Mesendoderm (in vitro differentiated cells): ENCODE results near the gene GREB1L.

Experiments
- DNase-seq: peaks from one replicate; pipeline ENCODE4 v3.0.0; 2013
- H2AK5ac ChIP-seq: 2 replicates; pipeline ENCODE4 v1.6.1; 2013; ENCODE audit warnings: low read length, inconsistent platforms
- H2BK120ac ChIP-seq: 2 replicates; pipeline ENCODE4 v1.6.1; 2013; ENCODE audit warnings: low read depth, mild to moderate bottlenecking, low read length, moderate library complexity, mixed read lengths
- H2BK15ac ChIP-seq: replicated peaks from 2 replicates; pipeline ENCODE4 v1.6.1; 2013; ENCODE audit warnings: low read depth, mild to moderate bottlenecking, moderate library complexity
- H2BK5ac ChIP-seq: 2 replicates; pipeline ENCODE4 v1.6.1; 2013; ENCODE audit warnings: low read length, inconsistent platforms
- H3K18ac ChIP-seq: 2 replicates; pipeline ENCODE4 v1.6.1; 2013; ENCODE audit warnings: mild to moderate bottlenecking, low read length, mixed read lengths
- H3K23ac ChIP-seq: one replicate; pipeline ENCODE4 v1.6.1; 2013; ENCODE audit warnings: low read length
- H3K27ac ChIP-seq: 2 replicates; pipeline ENCODE4 v1.5.1; 2013; ENCODE audit warnings: low read depth, mild to moderate bottlenecking, inconsistent platforms, low read length, moderate library complexity
- H3K27me3 ChIP-seq: 2 replicates; pipeline ENCODE4 v1.6.1; 2013; ENCODE audit warnings: low read length, control low read depth, mild to moderate bottlenecking, inconsistent platforms; ENCODE audit not compliant: insufficient read depth, poor library complexity
- H3K36me3 ChIP-seq: 2 replicates; pipeline ENCODE4 v1.6.1; 2013; ENCODE audit warnings: low read length, inconsistent platforms; ENCODE audit not compliant: control insufficient read depth, insufficient read depth
- H3K4ac ChIP-seq: one replicate; pipeline ENCODE4 v1.6.1; 2013; ENCODE audit warnings: low read depth, mild to moderate bottlenecking, low read length, moderate library complexity
- H3K4me1 ChIP-seq: 2 replicates; pipeline ENCODE4 v1.6.1; 2013; ENCODE audit warnings: low read depth, low read length, inconsistent platforms; ENCODE audit not compliant: control insufficient read depth
- H3K4me2 ChIP-seq: 2 replicates; pipeline ENCODE4 v1.6.1; 2013; ENCODE audit warnings: low read length
- H3K4me3 ChIP-seq: 2 replicates; pipeline ENCODE4 v1.5.1; 2013; ENCODE audit warnings: mild to moderate bottlenecking, low read length
- H3K56ac ChIP-seq: one replicate; pipeline ENCODE4 v1.6.1; 2013; ENCODE audit warnings: low read length
- H3K79me1 ChIP-seq: 2 replicates; pipeline ENCODE4 v1.6.1; 2013; ENCODE audit warnings: low read length, inconsistent platforms
- H3K79me2 ChIP-seq: 2 replicates; pipeline ENCODE4 v1.6.1; 2013; ENCODE audit warnings: mild to moderate bottlenecking, low read length; ENCODE audit not compliant: control insufficient read depth, insufficient read depth
- H3K9ac ChIP-seq: 2 replicates; pipeline ENCODE4 v1.6.1; 2013; ENCODE audit warnings: low read length, inconsistent platforms
- H4K5ac ChIP-seq: one replicate; pipeline ENCODE4 v1.6.1; 2013; ENCODE audit warnings: low read length
- H4K8ac ChIP-seq: one replicate; pipeline ENCODE4 v1.6.1; 2013; ENCODE audit warnings: low read depth, mild to moderate bottlenecking, control low read depth, low read length, moderate library complexity
- WGBS: extraction: QIAGEN DNeasy Blood & Tissue Kit; methylation state at CpG from one replicate; pipeline ENCODE4 v1.1.7; 2013; ENCODE audit warnings: low lambda C conversion rate, missing lambda C conversion rate; ENCODE audit not compliant: insufficient coverage; ENCODE audit errors: extremely low coverage; 5-methylcytosine and 5-hydroxymethylcytosine counted together

GREB1L gene

DNA sequence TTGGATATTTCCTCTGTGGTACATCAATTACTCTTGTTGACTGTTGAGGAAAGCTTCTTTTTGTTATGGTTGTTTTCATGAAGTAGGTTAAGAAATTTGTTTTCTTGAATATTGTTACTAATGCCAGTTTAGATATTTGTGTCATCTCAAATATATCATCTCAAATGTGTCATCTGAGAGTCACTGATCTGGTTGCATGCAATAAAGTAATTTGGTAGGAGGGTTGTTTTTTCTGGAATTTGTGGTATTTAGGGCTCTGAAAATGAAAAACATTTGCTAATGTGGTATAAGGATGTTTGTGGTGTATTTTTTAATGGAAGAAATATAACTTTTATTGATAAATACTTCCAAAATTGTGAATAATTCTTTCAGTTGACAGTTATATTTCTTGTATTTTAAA, 117.7 kb downstream of the GREB1L start:
- no peaks in the 10 kb centered on the region for H3K36me3 ChIP-seq
- H3K79me2 ChIP-seq, result no peaks in the 10 kb centered on the region
- no peaks in the 10 kb centered on the region for H3K4me1 ChIP-seq
- no peak overlapping the region for H2AK5ac ChIP-seq
- DNase-seq, result no peak
- H2BK5ac ChIP-seq, result no peak overlapping the region
- no peak overlapping the region for H2BK120ac ChIP-seq
- no peak overlapping the region for H4K5ac ChIP-seq
- no peak overlapping the region for H4K8ac ChIP-seq
- no peak overlapping the region for H3K18ac ChIP-seq
- no peak overlapping the region for H2BK15ac ChIP-seq
- no peak overlapping the region for H3K4me2 ChIP-seq
- H3K27me3 ChIP-seq, result no peaks in the 10 kb centered on the region
- no peak overlapping the region for H3K4ac ChIP-seq
- H3K4me3 ChIP-seq, result no peak overlapping the region
- H3K9ac ChIP-seq, result no peak overlapping the region
- H3K56ac ChIP-seq, result no peak overlapping the region
- no peak overlapping the region for H3K23ac ChIP-seq
- H3K79me1 ChIP-seq, result no peaks in the 10 kb centered on the region
- no peak overlapping the region for H3K27ac ChIP-seq

DNA sequence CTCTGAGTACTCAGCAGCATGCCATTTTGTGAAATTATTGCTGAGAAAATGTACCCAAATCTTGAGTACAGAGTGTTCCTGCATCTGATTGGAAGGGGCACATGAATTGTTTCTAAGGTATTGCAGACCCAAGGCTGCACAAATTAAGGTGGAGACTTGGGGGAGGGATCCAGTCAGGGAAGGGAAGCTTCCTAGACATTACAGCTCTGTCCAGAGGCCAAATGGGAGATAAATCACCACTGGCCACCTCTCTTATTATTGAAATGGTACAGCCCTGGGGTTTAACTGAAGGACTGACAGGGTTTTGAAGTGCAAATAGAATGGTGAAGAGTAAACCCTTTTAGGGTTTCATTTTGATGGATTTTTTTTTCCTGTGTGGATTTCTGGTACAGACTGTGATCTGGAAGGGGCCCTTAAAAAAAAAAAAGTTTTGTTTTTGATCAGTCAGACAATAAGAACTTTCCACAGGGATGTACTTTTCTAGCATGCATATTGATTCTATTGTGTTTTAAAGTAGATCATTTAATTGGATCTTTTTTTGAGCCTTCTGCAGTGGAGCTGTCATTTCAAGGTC, 119.4 kb downstream of the GREB1L start:
- no peak overlapping the region for H3K23ac ChIP-seq
- H3K4me2 ChIP-seq, result no peak overlapping the region
- H3K79me2 ChIP-seq, result no peaks in the 10 kb centered on the region
- no peak overlapping the region for H3K4ac ChIP-seq
- no peak overlapping the region for H2BK15ac ChIP-seq
- no peak overlapping the region for H4K5ac ChIP-seq
- DNase-seq, result no peak
- H3K9ac ChIP-seq, result no peak overlapping the region
- no peak overlapping the region for H2BK5ac ChIP-seq
- no peaks in the 10 kb centered on the region for H3K27me3 ChIP-seq
- no peak overlapping the region for H3K27ac ChIP-seq
- no peak overlapping the region for H4K8ac ChIP-seq
- H3K4me1 ChIP-seq, result no peaks in the 10 kb centered on the region
- no peak overlapping the region for H3K56ac ChIP-seq
- no peak overlapping the region for H3K4me3 ChIP-seq
- H2AK5ac ChIP-seq, result no peak overlapping the region
- H3K36me3 ChIP-seq, result no peaks in the 10 kb centered on the region
- H3K79me1 ChIP-seq, result no peaks in the 10 kb centered on the region
- no peak overlapping the region for H2BK120ac ChIP-seq
- no peak overlapping the region for H3K18ac ChIP-seq

GRCh38 chr18:21362831-21363230, 120.8 kb downstream of the GREB1L start:
- WGBS, result no CpG with 5 or more reads among the region's 1 CpG
- no peak for DNase-seq
- no peak overlapping the region for H2BK5ac ChIP-seq

GRCh38 chr18:21363348-21363747, 121.3 kb downstream of the GREB1L start:
- no peak overlapping the region for H3K4ac ChIP-seq
- H3K27me3 ChIP-seq, result no peaks in the 10 kb centered on the region
- H3K4me1 ChIP-seq, result no peaks in the 10 kb centered on the region
- no peak overlapping the region for H4K8ac ChIP-seq
- H2BK5ac ChIP-seq, result no peak overlapping the region
- no peak overlapping the region for H3K56ac ChIP-seq
- H3K79me2 ChIP-seq, result no peaks in the 10 kb centered on the region
- no peak overlapping the region for H2BK120ac ChIP-seq
- no peak overlapping the region for H3K23ac ChIP-seq
- no peaks in the 10 kb centered on the region for H3K79me1 ChIP-seq
- no peak overlapping the region for H2BK15ac ChIP-seq
- H3K36me3 ChIP-seq, result no peaks in the 10 kb centered on the region
- H3K9ac ChIP-seq, result no peak overlapping the region
- no peak overlapping the region for H3K18ac ChIP-seq
- no peak overlapping the region for H4K5ac ChIP-seq
- H3K27ac ChIP-seq, result no peak overlapping the region
- no peak overlapping the region for H2AK5ac ChIP-seq
- peak; percentile 27 for DNase-seq
- H3K4me2 ChIP-seq, result no peak overlapping the region
- H3K4me3 ChIP-seq, result no peak overlapping the region
- WGBS, result no CpG with 5 or more reads among the region's 1 CpG

More at GRCh38 chr18:21362831-21363230, 120.8 kb downstream of the GREB1L start:
- Histone ChIP-seq H3K27ac (no peak overlapping the region), H4K5ac (no peak overlapping the region), H3K23ac (no peak overlapping the region), H3K79me2 (no peaks in the 10 kb centered on the region), H3K4me1 (no peaks in the 10 kb centered on the region), H4K8ac (no peak overlapping the region), H3K18ac (no peak overlapping the region), H3K4me3 (no peak overlapping the region), H3K27me3 (no peaks in the 10 kb centered on the region), H3K79me1 (no peaks in the 10 kb centered on the region), H2BK15ac (no peak overlapping the region), H3K56ac (no peak overlapping the region), H2BK120ac (no peak overlapping the region), H3K4ac (no peak overlapping the region), H2AK5ac (no peak overlapping the region), H3K9ac (no peak overlapping the region), H3K4me2 (no peak overlapping the region), H3K36me3 (no peaks in the 10 kb centered on the region)

GRCh38 chr18:21364471-21364870, 122.4 kb downstream of the GREB1L start:
- no CpG with 5 or more reads among the region's 2 CpGs for WGBS
- Histone ChIP-seq H3K56ac (no peak overlapping the region), H3K4me2 (no peak overlapping the region), H3K23ac (no peak overlapping the region), H3K4me1 (no peaks in the 10 kb centered on the region), H2BK5ac (no peak overlapping the region), H4K8ac (no peak overlapping the region), H3K9ac (no peak overlapping the region), H2BK120ac (no peak overlapping the region), H3K4me3 (no peak overlapping the region), H3K27me3 (no peaks in the 10 kb centered on the region), H3K79me2 (no peaks in the 10 kb centered on the region), H2BK15ac (no peak overlapping the region), H3K79me1 (no peaks in the 10 kb centered on the region), H2AK5ac (no peak overlapping the region), H3K18ac (no peak overlapping the region), H4K5ac (no peak overlapping the region), H3K27ac (no peak overlapping the region), H3K36me3 (no peaks in the 10 kb centered on the region), H3K4ac (no peak overlapping the region)
- DNase-seq, result no peak

- no peak overlapping the region for H4K5ac ChIP-seq
- DNase-seq, result no peak
- H3K27ac ChIP-seq, result no peak overlapping the region
- H3K56ac ChIP-seq, result no peak overlapping the region
- no peaks in the 10 kb centered on the region for H3K79me1 ChIP-seq
- H3K23ac ChIP-seq, result no peak overlapping the region
- H3K18ac ChIP-seq, result no peak overlapping the region
- no peaks in the 10 kb centered on the region for H3K4me1 ChIP-seq
- H3K79me2 ChIP-seq, result no peaks in the 10 kb centered on the region
- no peak overlapping the region for H2BK120ac ChIP-seq
- no peak overlapping the region for H3K4me3 ChIP-seq
- no peak overlapping the region for H4K8ac ChIP-seq
- H3K4me2 ChIP-seq, result no peak overlapping the region
- H3K27me3 ChIP-seq, result no peaks in the 10 kb centered on the region
- H3K36me3 ChIP-seq, result no peaks in the 10 kb centered on the region
- no peak overlapping the region for H3K4ac ChIP-seq
- H2AK5ac ChIP-seq, result no peak overlapping the region
- H2BK15ac ChIP-seq, result no peak overlapping the region
- no peak overlapping the region for H2BK5ac ChIP-seq
- no peak overlapping the region for H3K9ac ChIP-seq
- WGBS, result no CpG with 5 or more reads among the region's 2 CpGs
Measured at GRCh38 chr18:21366896-21367295, 124.9 kb downstream of the GREB1L start.
